DND-41 (cell line): Measurements from ENCODE around the gene MUTYH.
A peak's percentile ranks its signal among the peaks of the same experiment; 100 is the strongest.

Experiments
- ATAC-seq: fragments of 200-7000 bp; cut with Tn5 transposase; 3 replicates; pipeline ENCODE4 v1.9.1; 2021; ENCODE audit warnings: low read depth; ENCODE audit not compliant: insufficient read depth
- DNase-seq: peaks from one replicate; pipeline ENCODE4 v3.0.0-alpha.2; 2020
- H2AFZ ChIP-seq: 2 replicates; pipeline ENCODE4 v1.6.0; 2012; ENCODE audit warnings: low read depth, low read length
- H3K27ac ChIP-seq: 2 replicates; pipeline ENCODE4 v1.5.1; 2012; ENCODE audit warnings: low read length, inconsistent platforms
- H3K27me3 ChIP-seq: fragments of 200-600 bp; sonication (generic); 2 replicates; pipeline ENCODE4 v1.6.0; 2012; ENCODE audit warnings: low read length, mild to moderate bottlenecking, inconsistent platforms; ENCODE audit not compliant: insufficient read depth, poor library complexity
- H3K36me3 ChIP-seq: 2 replicates; pipeline ENCODE4 v1.5.1; 2012; ENCODE audit warnings: low read length, inconsistent platforms; ENCODE audit not compliant: insufficient read depth
- H3K4me1 ChIP-seq: 2 replicates; pipeline ENCODE4 v1.5.1; 2012; ENCODE audit warnings: mild to moderate bottlenecking, low read length; ENCODE audit not compliant: insufficient read depth
- H3K4me2 ChIP-seq: 2 replicates; pipeline ENCODE4 v1.6.0; 2012; ENCODE audit warnings: mild to moderate bottlenecking, moderate library complexity, low read length, inconsistent platforms; ENCODE audit not compliant: insufficient read depth
- H3K4me3 ChIP-seq, 2 experiments: fragments of 200-600 bp in 1 of 2; shearing (Covaris generic) in 1 of 2; 2 replicates each; pipeline ENCODE4 v1.5.1; 2012 to 2016; ENCODE audit warnings: inconsistent platforms in 2 of 2, low read length in 2 of 2, mild to moderate bottlenecking in 2 of 2, low read depth in 1 of 2, moderate library complexity in 1 of 2
- H3K79me2 ChIP-seq: 2 replicates; pipeline ENCODE4 v1.6.0; 2012; ENCODE audit warnings: low read length, inconsistent platforms; ENCODE audit not compliant: insufficient read depth
- H3K9ac ChIP-seq: 2 replicates; pipeline ENCODE4 v1.6.0; 2012; ENCODE audit warnings: low read depth, mild to moderate bottlenecking, inconsistent platforms, low read length, moderate library complexity
- H3K9me3 ChIP-seq: 2 replicates; pipeline ENCODE4 v1.5.1; 2012; ENCODE audit warnings: low read length, moderate library complexity, mild to moderate bottlenecking, inconsistent platforms; ENCODE audit not compliant: insufficient read depth, severe bottlenecking
- H4K20me1 ChIP-seq: 2 replicates; pipeline ENCODE4 v1.6.0; 2012; ENCODE audit warnings: low read length; ENCODE audit not compliant: insufficient read depth
- EZH2 ChIP-seq: IDR thresholded peaks from 3 replicates; pipeline ENCODE4 v1.6.1; 2012; ENCODE audit warnings: borderline replicate concordance, low read depth, mild to moderate bottlenecking, moderate library complexity, low read length, inconsistent platforms; ENCODE audit not compliant: severe bottlenecking
- TF ChIP-seq, protein P1 (sequence below): IDR thresholded peaks from 2 replicates; pipeline ENCODE4 v1.5.1; 2012; ENCODE audit warnings: borderline replicate concordance, low read length, moderate library complexity, mild to moderate bottlenecking; ENCODE audit not compliant: poor library complexity, severe bottlenecking; ENCODE audit errors: extremely low read depth

The MUTYH gene

DNA sequence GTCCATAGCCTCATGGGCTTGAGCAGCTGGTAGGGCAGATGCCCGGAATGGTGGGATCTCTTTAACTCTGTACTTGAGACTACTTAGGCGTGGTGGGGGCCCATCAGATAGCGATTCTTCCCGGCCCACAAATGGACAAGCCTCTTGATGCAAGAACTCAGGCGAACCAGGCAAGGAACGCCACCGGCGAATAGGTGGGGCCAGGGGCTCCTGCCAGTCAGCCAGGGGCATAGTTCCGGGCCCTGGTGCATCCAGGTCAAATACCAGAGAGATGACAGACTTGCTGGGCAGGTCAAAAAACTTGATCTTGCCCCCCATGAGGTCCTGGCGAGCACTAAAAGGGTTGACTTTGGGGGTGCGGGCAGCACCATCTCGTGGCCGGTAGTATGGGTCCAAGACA lies 4.8 kb upstream of the MUTYH start:
- Histone ChIP-seq H3K9me3 (no peaks in the 10 kb centered on the region), H3K27ac (no peak overlapping the region), H3K79me2 (peaks cover 31% of the 10 kb centered on the region), H3K4me1 (peaks cover 19% of the 10 kb centered on the region), H4K20me1 (peaks cover 23% of the 10 kb centered on the region; the same call in 1 of the 2 replicates), H3K9ac (no peak overlapping the region), H3K36me3 (peaks cover 54% of the 10 kb centered on the region), H2AFZ (no peak overlapping the region), H3K4me2 (no peak overlapping the region), H3K27me3 (no peaks in the 10 kb centered on the region), H3K4me3 (no peak overlapping the region)
- TF ChIP-seq, protein P1, sequence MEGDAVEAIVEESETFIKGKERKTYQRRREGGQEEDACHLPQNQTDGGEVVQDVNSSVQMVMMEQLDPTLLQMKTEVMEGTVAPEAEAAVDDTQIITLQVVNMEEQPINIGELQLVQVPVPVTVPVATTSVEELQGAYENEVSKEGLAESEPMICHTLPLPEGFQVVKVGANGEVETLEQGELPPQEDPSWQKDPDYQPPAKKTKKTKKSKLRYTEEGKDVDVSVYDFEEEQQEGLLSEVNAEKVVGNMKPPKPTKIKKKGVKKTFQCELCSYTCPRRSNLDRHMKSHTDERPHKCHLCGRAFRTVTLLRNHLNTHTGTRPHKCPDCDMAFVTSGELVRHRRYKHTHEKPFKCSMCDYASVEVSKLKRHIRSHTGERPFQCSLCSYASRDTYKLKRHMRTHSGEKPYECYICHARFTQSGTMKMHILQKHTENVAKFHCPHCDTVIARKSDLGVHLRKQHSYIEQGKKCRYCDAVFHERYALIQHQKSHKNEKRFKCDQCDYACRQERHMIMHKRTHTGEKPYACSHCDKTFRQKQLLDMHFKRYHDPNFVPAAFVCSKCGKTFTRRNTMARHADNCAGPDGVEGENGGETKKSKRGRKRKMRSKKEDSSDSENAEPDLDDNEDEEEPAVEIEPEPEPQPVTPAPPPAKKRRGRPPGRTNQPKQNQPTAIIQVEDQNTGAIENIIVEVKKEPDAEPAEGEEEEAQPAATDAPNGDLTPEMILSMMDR, result no peak
- TF ChIP-seq EZH2, result no peak
- ATAC-seq (no peak), DNase-seq (no peak)

DNA sequence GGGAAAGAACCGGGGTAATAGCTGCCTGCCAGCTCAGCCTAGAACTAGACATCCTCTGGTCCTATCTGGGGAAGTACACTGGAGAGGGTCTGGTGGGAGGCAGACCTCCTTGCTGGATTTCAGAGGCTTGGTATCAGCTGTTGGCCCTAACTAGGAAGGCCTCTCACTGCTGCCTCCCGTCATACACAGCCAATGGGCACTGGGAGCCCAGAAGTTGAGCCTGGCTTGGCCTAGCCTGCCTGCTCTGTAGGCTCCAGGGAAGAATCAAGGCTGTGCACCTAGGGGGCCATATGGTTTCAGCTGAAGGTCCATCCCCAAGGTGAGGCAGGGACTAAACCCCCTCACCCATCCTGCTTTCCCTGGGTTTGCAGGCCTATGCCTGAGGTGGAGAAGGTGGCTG lies 4.3 kb upstream of the MUTYH start:
- H3K36me3 ChIP-seq, result peaks cover 54% of the 10 kb centered on the region
- TF ChIP-seq, protein P1, result no peak
- TF ChIP-seq EZH2, result no peak
- no peak overlapping the region for H3K4me3 ChIP-seq
- no peak overlapping the region for H2AFZ ChIP-seq
- H3K4me2 ChIP-seq, result no peak overlapping the region
- H3K9me3 ChIP-seq, result no peaks in the 10 kb centered on the region
- peaks cover 19% of the 10 kb centered on the region for H3K4me1 ChIP-seq
- H3K27ac ChIP-seq, result no peak overlapping the region
- peaks cover 23% of the 10 kb centered on the region; the same call in 1 of the 2 replicates for H4K20me1 ChIP-seq
- no peak for ATAC-seq
- H3K27me3 ChIP-seq, result no peaks in the 10 kb centered on the region
- no peak overlapping the region for H3K9ac ChIP-seq
- no peak for DNase-seq
- peaks cover 35% of the 10 kb centered on the region for H3K79me2 ChIP-seq

DNA sequence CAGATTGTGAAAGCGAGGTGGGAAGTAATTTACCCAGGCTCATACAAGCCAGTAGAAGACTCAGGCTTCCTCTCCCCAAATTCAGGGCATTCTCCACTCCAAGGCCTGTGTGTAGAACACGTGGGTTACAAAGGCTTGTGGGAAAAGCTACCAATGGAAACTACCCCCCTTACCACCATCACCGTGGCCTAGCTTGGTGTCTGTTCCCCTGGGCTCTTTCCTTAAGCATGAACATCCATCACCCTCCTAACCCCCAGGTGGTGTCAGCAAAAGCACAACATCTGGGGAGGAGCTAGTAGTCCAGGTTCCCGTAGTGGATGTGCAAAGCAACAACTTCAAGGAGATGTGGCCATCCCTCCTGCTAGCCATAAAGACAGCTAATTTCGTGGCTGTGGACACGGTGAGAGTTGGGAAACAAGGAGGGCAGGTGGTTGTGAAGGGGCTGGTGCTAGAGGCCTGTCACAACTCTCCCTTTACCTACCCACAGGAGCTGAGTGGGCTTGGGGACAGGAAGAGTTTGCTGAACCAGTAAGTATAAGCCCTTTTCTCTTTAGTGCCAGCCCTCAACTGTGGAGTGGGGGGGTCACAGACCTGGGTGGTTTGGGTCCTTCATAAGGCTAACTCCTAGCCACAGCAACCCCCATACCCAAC lies 701 bp upstream of the MUTYH start:
- peaks cover 49% of the 10 kb centered on the region for H3K79me2 ChIP-seq
- peak; percentile 2; the same call in 1 of the 3 replicates for ATAC-seq
- H3K27me3 ChIP-seq, result no peaks in the 10 kb centered on the region
- peak overlapping the region; percentile 91 for H3K4me2 ChIP-seq
- peak overlapping the region; percentile 86 for H2AFZ ChIP-seq
- DNase-seq, result peak; percentile 40
- no peak for TF ChIP-seq EZH2
- TF ChIP-seq, protein P1, result no peak
- peaks cover 30% of the 10 kb centered on the region for H3K4me1 ChIP-seq
- H3K9ac ChIP-seq, result peak overlapping the region; percentile 78
- peak overlapping the region; percentile 53 to 76; a peak in 3 of 4 replicates for H3K4me3 ChIP-seq
- H3K9me3 ChIP-seq, result no peaks in the 10 kb centered on the region
- H3K36me3 ChIP-seq, result peaks cover 60% of the 10 kb centered on the region
- peak overlapping the region; percentile 91 for H3K27ac ChIP-seq
- H4K20me1 ChIP-seq, result peaks cover 23% of the 10 kb centered on the region; the same call in 1 of the 2 replicates
